ENCODE results near the gene DCTN4. TPM values are rescaled to one million over a fixed set of nuclear protein-coding genes. Genes with fewer than 3 reads are reported as not detected.
A peak's percentile ranks its signal among the peaks of the same experiment; 100 is the strongest.

Gene DCTN4
- total RNA-seq, 1 donor from 2014 or later, result 43.9 TPM

DNA sequence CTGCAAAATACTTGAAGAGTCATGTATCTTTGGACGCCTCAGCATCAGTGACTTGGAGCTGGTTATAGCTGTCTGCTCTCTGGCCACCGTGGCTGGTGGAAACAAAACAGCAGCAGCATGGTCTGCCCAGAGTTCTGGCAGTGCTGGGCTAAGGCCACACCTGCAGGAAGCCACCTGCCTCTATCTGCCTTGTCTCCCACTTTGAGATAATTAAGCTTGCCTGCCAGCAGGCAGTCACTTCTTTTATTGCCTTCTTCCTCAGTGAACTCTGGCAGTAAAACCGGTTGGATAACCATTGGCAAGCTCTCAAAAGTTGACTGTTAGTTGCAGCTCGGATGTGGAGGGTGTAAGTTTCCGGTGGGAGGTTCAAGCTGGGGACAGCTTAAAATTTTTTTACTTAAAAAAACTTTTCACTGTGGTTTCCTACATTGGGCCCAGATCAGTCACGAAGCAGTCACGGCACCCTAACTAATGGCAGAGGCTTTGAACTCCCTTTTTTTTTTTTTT, 24.7 kb upstream of the DCTN4 start:
- intact Hi-C loops (cut with micrococcal nuclease), result loop anchor here (1.0 to 5.0 kb wide), 4 partner anchors 64 to 367 kb away; partner anchors contain the start of gene TNIP1
- peaks cover 66% of the 10 kb centered on the region for H3K4me1 Mint-ChIP-seq
- peak overlapping the region; percentile 97 for H3K27ac Mint-ChIP-seq
- peaks cover 4% of the 10 kb centered on the region for H3K9me3 Mint-ChIP-seq
- no peaks in the 10 kb centered on the region for H3K27me3 Mint-ChIP-seq
- peak overlapping the region; percentile 100 for H3K4me3 Mint-ChIP-seq
- peaks cover 17% of the 10 kb centered on the region for H3K36me3 Mint-ChIP-seq (ENCODE audit: low read depth)
- peak; percentile 92 for DNase-seq

- Mint-ChIP-seq H3K36me3 (ENCODE audit: low read depth) (peaks cover 17% of the 10 kb centered on the region), H3K9me3 (peaks cover 4% of the 10 kb centered on the region), H3K27me3 (no peaks in the 10 kb centered on the region), H3K4me3 (peak overlapping the region; percentile 100), H3K27ac (peak overlapping the region; percentile 97), H3K4me1 (peaks cover 70% of the 10 kb centered on the region)
- intact Hi-C loops (cut with micrococcal nuclease), result loop anchor here (1.0 to 5.0 kb wide), 4 partner anchors 64 to 368 kb away; partner anchors contain the start of gene TNIP1
- peak; percentile 55 for DNase-seq
These were observed 24.0 kb upstream of the DCTN4 start for GRCh38 chr5:150782850-150783249.

DNA sequence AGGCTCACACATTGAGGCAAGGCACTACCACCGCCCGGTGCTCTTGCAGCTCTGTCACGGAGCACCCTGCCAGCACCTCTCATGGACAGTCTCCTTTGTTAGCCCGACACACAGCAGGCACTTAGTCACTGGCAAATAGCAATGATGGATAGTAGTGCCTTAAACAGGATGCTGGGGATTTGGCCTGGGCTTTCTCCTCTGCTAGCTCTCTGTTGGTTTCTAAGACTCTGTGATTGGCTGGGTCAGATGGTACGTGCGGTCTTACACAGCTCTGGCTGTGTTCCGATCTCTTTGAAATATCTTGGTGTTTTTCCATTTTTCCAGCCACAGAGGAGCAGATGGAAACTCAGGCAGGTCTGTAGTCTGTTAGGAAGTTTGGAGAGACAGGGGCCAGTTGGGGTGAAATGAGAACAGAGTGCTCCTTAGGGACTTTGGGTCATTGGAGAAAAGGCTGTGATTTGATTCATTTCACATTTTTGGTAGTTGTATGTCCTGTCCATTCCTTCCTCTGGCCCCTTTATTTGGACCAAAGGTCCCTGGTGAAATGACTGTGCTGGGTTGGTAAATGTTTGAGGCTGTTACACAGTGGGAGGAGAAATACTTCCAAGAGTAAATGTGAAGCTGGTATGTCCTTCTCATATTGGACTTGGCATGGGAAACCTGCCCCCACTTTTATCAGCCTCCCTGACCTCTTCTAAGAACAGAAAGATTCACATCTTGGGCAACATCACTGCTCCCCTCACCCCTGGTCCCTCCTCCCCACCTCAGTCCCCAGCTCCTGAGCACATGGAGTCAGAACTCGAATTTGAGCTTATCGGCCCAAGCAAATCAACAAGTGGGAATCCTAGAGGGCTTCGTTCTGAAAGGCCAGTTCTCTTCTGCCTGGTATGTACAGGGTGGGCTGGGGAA, 23.1 kb upstream of the DCTN4 start:
- Mint-ChIP-seq H3K36me3 (ENCODE audit: low read depth) (peaks cover 15% of the 10 kb centered on the region), H3K27ac (peak overlapping the region; percentile 97), H3K9me3 (peaks cover 4% of the 10 kb centered on the region), H3K27me3 (no peaks in the 10 kb centered on the region), H3K4me1 (peaks cover 66% of the 10 kb centered on the region), H3K4me3 (peak overlapping the region; percentile 100)
- DNase-seq, result peak; percentile 59
- intact Hi-C loops (cut with micrococcal nuclease), result loop anchor here (2.0 to 5.0 kb wide), 4 partner anchors 219 to 369 kb away; partner anchors contain the start of gene TNIP1

DNA sequence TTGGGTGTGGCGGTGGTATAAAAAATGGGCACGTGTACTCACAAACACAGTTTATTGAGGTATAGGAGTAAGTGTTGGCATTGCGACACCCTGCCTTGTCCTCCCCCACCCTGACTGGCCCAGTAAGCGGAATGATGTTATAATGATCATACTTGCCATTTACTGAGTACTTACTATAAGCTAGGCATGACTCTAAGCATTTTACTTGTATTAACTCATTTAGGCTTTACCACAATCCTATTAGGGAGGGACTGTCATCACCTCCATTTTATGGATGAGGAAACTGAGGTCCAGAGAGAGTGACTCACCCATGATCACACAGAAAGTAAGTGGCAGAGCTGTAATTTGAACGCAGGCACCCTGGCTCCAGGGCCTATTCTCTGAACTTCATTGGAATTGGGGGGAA, 22.0 kb upstream of the DCTN4 start:
- DNase-seq, result peak; percentile 58
- Mint-ChIP-seq H3K27ac (peak overlapping the region; percentile 97), H3K4me1 (peaks cover 61% of the 10 kb centered on the region), H3K9me3 (peaks cover under 1% of the 10 kb centered on the region), H3K36me3 (ENCODE audit: low read depth) (peaks cover 11% of the 10 kb centered on the region), H3K27me3 (no peaks in the 10 kb centered on the region), H3K4me3 (peak overlapping the region; percentile 100)
- intact Hi-C loops (cut with micrococcal nuclease), result loop anchor here (1.0 to 5.0 kb wide), 4 partner anchors 9 to 324 kb away; partner anchors contain the start of gene TNIP1

DNA sequence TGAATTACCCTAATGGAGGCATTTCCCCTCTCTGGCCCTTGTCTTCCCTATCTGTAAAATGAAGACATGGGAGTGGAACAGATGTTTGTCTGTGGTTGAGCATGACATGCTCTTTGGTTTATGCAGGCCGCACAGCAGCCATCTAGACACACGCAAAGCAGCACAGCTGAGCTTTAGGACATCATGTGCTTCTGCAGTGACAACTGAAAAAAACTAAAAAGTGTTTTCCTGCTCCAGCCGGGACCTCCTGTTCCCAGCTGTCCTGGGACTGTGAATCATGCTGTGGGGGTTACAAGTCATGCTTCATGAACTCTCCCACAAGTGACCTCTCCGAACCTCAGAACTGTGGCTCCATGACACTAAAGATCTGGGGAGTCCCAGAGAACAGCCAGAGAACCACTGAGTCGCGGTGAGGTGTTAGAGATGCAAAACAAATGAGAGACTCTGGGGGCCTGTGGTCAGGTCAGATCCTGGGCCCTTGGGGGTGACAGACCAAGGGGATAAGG, 21.4 kb upstream of the DCTN4 start:
- Mint-ChIP-seq H3K9me3 (no peaks in the 10 kb centered on the region), H3K4me3 (peak overlapping the region; percentile 100), H3K27me3 (no peaks in the 10 kb centered on the region), H3K4me1 (peaks cover 60% of the 10 kb centered on the region), H3K36me3 (ENCODE audit: low read depth) (peaks cover 8% of the 10 kb centered on the region), H3K27ac (peak overlapping the region; percentile 97)
- intact Hi-C loops (cut with micrococcal nuclease), result loop anchor here (1.0 to 5.0 kb wide), 4 partner anchors 10 to 323 kb away; partner anchors contain the start of gene TNIP1
- peak; percentile 77 for DNase-seq

DNA sequence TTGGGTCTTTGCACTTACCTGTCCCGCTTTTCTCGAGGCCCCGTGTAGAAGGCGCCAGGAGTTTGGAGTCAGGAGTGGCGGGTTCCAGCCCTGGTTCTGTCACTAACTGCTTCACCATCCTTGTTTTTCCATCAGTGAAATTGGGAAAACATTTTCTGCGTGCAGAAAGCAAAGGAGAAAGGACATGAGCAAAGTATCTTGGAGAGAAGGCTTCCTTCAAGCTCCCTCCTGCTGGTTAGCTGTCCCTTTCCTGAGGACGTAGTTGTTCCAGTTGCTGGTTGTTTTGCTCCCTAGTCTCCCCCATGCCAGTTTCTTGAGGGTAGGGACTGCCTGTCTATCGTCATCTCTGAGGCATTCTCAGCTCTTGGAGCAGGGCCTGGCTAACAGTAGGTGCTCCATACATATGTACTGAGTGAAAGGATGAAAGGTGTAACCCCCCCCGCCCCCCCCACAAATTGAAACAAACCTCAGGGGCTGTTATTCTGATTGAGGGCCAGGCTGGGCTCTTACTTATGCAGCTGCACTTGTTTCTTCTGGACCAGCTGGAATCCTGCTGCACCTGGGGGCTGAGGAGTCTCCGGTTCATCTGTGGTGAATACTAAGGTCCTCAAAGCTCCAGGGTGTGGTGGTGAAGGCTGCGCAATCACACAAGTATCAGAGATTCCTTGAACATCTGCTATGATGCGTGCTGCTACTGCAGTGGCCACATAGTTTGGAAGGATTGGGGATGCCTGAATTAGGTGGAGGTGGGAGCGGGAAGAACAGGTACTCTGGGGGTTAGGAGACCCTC, 20.8 kb upstream of the DCTN4 start:
- H3K27me3 Mint-ChIP-seq, result no peaks in the 10 kb centered on the region
- peak; percentile 63 for DNase-seq
- intact Hi-C loops (cut with micrococcal nuclease), result loop anchor here (1.0 to 5.0 kb wide), 7 partner anchors 11 to 322 kb away; partner anchors contain the start of genes RBM22 and TNIP1
- H3K36me3 Mint-ChIP-seq (ENCODE audit: low read depth), result peaks cover 7% of the 10 kb centered on the region
- H3K4me1 Mint-ChIP-seq, result peaks cover 56% of the 10 kb centered on the region
- peak overlapping the region; percentile 100 for H3K4me3 Mint-ChIP-seq
- H3K9me3 Mint-ChIP-seq, result no peaks in the 10 kb centered on the region
- peak overlapping the region; percentile 97 for H3K27ac Mint-ChIP-seq

DNA sequence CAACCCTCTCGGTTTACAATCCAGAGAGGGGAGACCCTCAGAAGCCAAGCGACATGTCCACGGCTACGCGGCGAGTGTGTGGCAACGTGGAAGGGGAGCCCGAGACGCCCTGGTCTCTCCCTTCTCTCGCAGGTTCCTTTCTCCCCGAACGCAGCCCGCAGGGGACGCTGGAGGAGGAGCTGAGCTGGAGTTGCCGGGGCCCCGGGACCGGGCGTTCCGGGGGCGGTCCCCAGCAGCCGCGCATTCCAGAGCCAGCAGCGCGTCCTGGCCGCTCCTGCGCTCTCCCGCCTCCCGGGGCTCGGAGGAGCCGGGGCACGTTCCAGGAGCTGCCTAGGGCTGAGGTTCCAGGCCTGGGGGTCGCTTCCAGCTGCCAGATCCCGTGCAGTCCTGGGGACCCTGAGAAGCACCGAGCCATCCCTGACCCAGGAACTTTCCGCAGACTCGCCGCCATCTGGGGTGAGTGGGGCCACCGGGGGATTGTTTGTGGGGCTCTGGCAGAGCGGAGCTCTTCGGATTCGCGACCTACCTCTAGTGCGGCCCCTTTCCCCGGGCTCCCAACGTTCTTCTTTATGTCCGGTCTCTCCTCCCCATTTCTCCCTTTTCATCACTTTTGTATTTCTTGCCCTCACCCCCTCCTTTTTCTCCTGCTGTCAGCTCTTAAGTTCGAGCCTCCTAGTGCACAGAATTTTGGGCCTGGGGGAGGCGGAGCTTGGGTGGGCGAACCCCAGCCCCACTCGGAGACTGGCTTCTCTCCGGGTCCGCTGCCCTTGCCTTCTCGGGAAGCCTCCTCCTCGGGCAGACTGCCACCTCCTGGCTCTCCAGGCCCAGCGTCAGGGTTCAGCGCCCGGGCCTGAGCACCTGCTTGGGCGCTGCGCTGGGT, 19.9 kb upstream of the DCTN4 start, which contains the start of gene SMIM3:
Gene SMIM3 (plus strand): TSS at position 241 of the 880 bp plus-strand sequence. CDS start 16,684 bp downstream, outside the sequence.
- DNase-seq, result peak; percentile 91
- Mint-ChIP-seq H3K27ac (peak within 1 kb of the TSS; percentile 97), H3K27me3 (no peaks in the 10 kb centered on the region), H3K4me3 (peak within 1 kb of the TSS; percentile 100), H3K36me3 (ENCODE audit: low read depth) (peaks cover 4% of the 10 kb centered on the region), H3K9me3 (no peaks in the 10 kb centered on the region), H3K4me1 (peaks cover 56% of the 10 kb centered on the region)
- intact Hi-C loops (cut with micrococcal nuclease), result loop anchor here (1.0 to 2.0 kb wide), 3 partner anchors 20 to 77 kb away; partner anchors contain the start of gene RBM22

GRCh38 chr5:150778088-150778516, 19.3 kb upstream of the DCTN4 start:
- peak overlapping the region; percentile 48 for H3K27ac Mint-ChIP-seq
- H3K9me3 Mint-ChIP-seq, result no peaks in the 10 kb centered on the region
- no peaks in the 10 kb centered on the region for H3K27me3 Mint-ChIP-seq
- H3K4me1 Mint-ChIP-seq, result peaks cover 51% of the 10 kb centered on the region
- DNase-seq, result no peak
- H3K4me3 Mint-ChIP-seq, result peak overlapping the region; percentile 100
- intact Hi-C loops (cut with micrococcal nuclease), result loop anchor here (2.0 kb wide), 1 partner anchor 35 kb away; no protein-coding TSS in a partner anchor
- peaks cover 4% of the 10 kb centered on the region for H3K36me3 Mint-ChIP-seq (ENCODE audit: low read depth)

DNA sequence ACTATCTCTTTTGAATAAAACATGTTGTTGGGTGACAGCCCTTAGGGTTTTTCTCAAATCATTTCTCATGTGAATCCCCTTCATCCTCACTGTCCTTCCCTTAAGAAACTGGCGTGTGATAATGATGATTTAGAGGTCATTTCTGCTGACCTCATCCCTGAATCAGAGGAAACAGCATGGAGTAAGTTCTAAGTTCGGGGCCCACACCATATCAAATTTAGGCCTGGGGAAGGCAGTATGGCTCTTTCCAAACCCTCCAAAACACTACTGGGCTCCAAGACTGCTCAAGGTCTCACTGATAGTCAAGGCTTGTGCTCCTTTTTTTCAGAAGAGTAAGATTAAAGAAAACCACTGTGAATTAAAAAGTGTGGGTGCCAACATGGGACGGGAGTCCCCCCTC, 18.9 kb upstream of the DCTN4 start:
- H3K4me3 Mint-ChIP-seq, result peak overlapping the region; percentile 100
- peaks cover 48% of the 10 kb centered on the region for H3K4me1 Mint-ChIP-seq
- H3K36me3 Mint-ChIP-seq (ENCODE audit: low read depth), result peaks cover 4% of the 10 kb centered on the region
- H3K9me3 Mint-ChIP-seq, result no peaks in the 10 kb centered on the region
- intact Hi-C loops (cut with micrococcal nuclease), result loop anchor here (2.0 kb wide), 1 partner anchor 35 kb away; no protein-coding TSS in a partner anchor
- peak; percentile 31 for DNase-seq
- no peaks in the 10 kb centered on the region for H3K27me3 Mint-ChIP-seq
- peak overlapping the region; percentile 48 for H3K27ac Mint-ChIP-seq

- Mint-ChIP-seq H3K9me3 (peaks cover 9% of the 10 kb centered on the region), H3K4me3 (no peak overlapping the region), H3K27ac (no peak overlapping the region), H3K4me1 (peaks cover 22% of the 10 kb centered on the region), H3K27me3 (no peaks in the 10 kb centered on the region), H3K36me3 (ENCODE audit: low read depth) (peaks cover 6% of the 10 kb centered on the region)
- DNase-seq, result peak; percentile 40
- intact Hi-C loops (cut with micrococcal nuclease), result no loop called here
These were observed 15.3 kb upstream of the DCTN4 start for GRCh38 chr5:150774145-150774544.

GRCh38 chr5:150771034-150771795, 12.4 kb upstream of the DCTN4 start:
- H3K27ac Mint-ChIP-seq, result peak overlapping the region; percentile 4
- intact Hi-C loops (cut with micrococcal nuclease), result no loop called here

GRCh38 chr5:150766251-150766650, 7.4 kb upstream of the DCTN4 start:
- intact Hi-C loops (cut with micrococcal nuclease), result no loop called here

More at GRCh38 chr5:150771034-150771795, 12.4 kb upstream of the DCTN4 start:
- Mint-ChIP-seq H3K27me3 (no peaks in the 10 kb centered on the region), H3K36me3 (ENCODE audit: low read depth) (peaks cover 6% of the 10 kb centered on the region), H3K4me3 (no peak overlapping the region), H3K9me3 (peaks cover 9% of the 10 kb centered on the region), H3K4me1 (peaks cover 13% of the 10 kb centered on the region)
- no peak for DNase-seq

More at GRCh38 chr5:150766251-150766650, 7.4 kb upstream of the DCTN4 start:
- no peak for DNase-seq
- H3K4me3 Mint-ChIP-seq, result no peak overlapping the region
- H3K27ac Mint-ChIP-seq, result no peak overlapping the region
- H3K9me3 Mint-ChIP-seq, result peaks cover under 1% of the 10 kb centered on the region
- H3K36me3 Mint-ChIP-seq (ENCODE audit: low read depth), result peaks cover 5% of the 10 kb centered on the region
- H3K27me3 Mint-ChIP-seq, result no peaks in the 10 kb centered on the region
- H3K4me1 Mint-ChIP-seq, result peaks cover 12% of the 10 kb centered on the region

Data from activated CD4-positive, alpha-beta T cell treated with anti-CD3 and anti-CD28 coated beads, Interleukin-2, amount 10 ng/mL, durations not matched to agents 24 days and 14 days (primary cell).